22Rv1 (cell line): ENCODE measurements around the gene SCG5.

Source experiments
- ZFX ChIP-seq: fragments of 450-650 bp; IDR thresholded peaks from 2 replicates; pipeline ENCODE4 v1.6.1; 2017; ENCODE audit warnings: antibody characterized with exemption, borderline replicate concordance
- TF ChIP-seq, protein P1 (sequence below): fragments of 450-650 bp; IDR thresholded peaks from 2 replicates; pipeline ENCODE4 v1.5.1; 2017; ENCODE audit warnings: mild to moderate bottlenecking

DNA sequence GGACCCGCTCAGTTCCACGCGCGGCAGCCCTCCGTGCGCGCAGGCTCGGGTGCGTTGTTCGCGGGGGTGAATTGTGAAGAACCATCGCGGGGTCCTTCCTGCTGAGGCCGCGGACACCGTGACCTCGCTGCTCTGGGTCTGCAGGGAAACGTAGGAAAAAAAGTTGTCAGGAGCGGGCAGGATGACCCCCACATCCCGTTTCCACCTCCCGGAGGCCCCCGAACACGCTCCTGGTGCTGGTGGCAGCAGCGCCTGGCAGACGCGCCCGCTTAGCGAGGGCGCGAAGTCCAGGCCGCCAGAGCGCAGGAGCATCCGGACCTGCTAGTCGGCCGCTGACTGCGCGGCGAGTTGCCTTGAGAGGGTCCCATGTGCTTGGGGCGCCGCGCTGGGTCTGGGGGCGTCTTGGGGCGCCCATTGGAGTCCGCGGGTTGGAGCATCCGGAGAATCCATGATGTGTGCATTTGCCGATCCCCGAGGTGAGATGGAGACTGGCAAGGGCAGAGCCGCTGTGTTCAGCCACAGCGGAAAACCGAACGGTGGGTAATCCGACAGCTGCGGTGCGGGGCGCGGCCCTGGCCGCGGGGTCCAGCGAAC is 76.8 kb downstream of the SCG5 start:
- TF ChIP-seq, protein P1, sequence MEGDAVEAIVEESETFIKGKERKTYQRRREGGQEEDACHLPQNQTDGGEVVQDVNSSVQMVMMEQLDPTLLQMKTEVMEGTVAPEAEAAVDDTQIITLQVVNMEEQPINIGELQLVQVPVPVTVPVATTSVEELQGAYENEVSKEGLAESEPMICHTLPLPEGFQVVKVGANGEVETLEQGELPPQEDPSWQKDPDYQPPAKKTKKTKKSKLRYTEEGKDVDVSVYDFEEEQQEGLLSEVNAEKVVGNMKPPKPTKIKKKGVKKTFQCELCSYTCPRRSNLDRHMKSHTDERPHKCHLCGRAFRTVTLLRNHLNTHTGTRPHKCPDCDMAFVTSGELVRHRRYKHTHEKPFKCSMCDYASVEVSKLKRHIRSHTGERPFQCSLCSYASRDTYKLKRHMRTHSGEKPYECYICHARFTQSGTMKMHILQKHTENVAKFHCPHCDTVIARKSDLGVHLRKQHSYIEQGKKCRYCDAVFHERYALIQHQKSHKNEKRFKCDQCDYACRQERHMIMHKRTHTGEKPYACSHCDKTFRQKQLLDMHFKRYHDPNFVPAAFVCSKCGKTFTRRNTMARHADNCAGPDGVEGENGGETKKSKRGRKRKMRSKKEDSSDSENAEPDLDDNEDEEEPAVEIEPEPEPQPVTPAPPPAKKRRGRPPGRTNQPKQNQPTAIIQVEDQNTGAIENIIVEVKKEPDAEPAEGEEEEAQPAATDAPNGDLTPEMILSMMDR = no peak
- no peak for TF ChIP-seq ZFX
